ENCODE data around the gene CEACAM18. TPM values are rescaled to one million over a fixed set of nuclear protein-coding genes. Genes with fewer than 3 reads are reported as not detected.
A peak's percentile ranks its signal among the peaks of the same experiment; 100 is the strongest.
"Not testable (repeated sequence)": the region's sequence is repeated elsewhere in the genome, so short reads cannot be mapped to it uniquely, and the experiment has no call there.

CEACAM18 gene
- total and polyA plus RNA-seq, 9 donors, result not detected

GRCh38 chr19:51490676-51491075, 12.3 kb downstream of the CEACAM18 start:
- no peaks in the 10 kb centered on the region for H3K27me3 ChIP-seq (ENCODE audit: control insufficient read depth, insufficient read depth, low read length)
- H3K4me1 ChIP-seq (ENCODE audit: control insufficient read depth, insufficient read depth, low read length), result no peaks in the 10 kb centered on the region
- H3K36me3 ChIP-seq (ENCODE audit: control insufficient read depth, insufficient read depth, low read length), result no peaks in the 10 kb centered on the region

GRCh38 chr19:51491586-51491985, 13.2 kb downstream of the CEACAM18 start:
- no peak overlapping the region for H3K27ac ChIP-seq (ENCODE audit: low read length)
- no peak overlapping the region for H3K4me3 ChIP-seq (ENCODE audit: low read length)
- 83% methylated on average over 4 of the region's 7 CpGs for WGBS (ENCODE audit: insufficient coverage)
- no peaks in the 10 kb centered on the region for H3K36me3 ChIP-seq (ENCODE audit: control insufficient read depth, insufficient read depth, low read length)
- H3K9me3 ChIP-seq (replicated peaks; ENCODE audit: control insufficient read depth, low read depth, low read length), result no peaks in the 10 kb centered on the region
- DNase-seq, result no peak
- H3K27me3 ChIP-seq (ENCODE audit: control insufficient read depth, insufficient read depth, low read length), result no peaks in the 10 kb centered on the region
- no peaks in the 10 kb centered on the region for H3K4me1 ChIP-seq (ENCODE audit: control insufficient read depth, insufficient read depth, low read length)

More at GRCh38 chr19:51490676-51491075, 12.3 kb downstream of the CEACAM18 start:
- Histone ChIP-seq H3K9me3 (replicated peaks; ENCODE audit: control insufficient read depth, low read depth, low read length) (no peaks in the 10 kb centered on the region), H3K27ac (ENCODE audit: low read length) (no peak overlapping the region), H3K4me3 (ENCODE audit: low read length) (no peak overlapping the region)
- 47% methylated on average over 11 of the region's 14 CpGs for WGBS (ENCODE audit: insufficient coverage)
- no peak for DNase-seq

GRCh38 chr19:51493776-51494175, 15.4 kb downstream of the CEACAM18 start:
- Histone ChIP-seq H3K4me1 (ENCODE audit: control insufficient read depth, insufficient read depth, low read length) (no peaks in the 10 kb centered on the region), H3K27ac (ENCODE audit: low read length) (no peak overlapping the region), H3K36me3 (ENCODE audit: control insufficient read depth, insufficient read depth, low read length) (no peaks in the 10 kb centered on the region), H3K9me3 (replicated peaks; ENCODE audit: control insufficient read depth, low read depth, low read length) (no peaks in the 10 kb centered on the region), H3K27me3 (ENCODE audit: control insufficient read depth, insufficient read depth, low read length) (no peaks in the 10 kb centered on the region), H3K4me3 (ENCODE audit: low read length) (no peak overlapping the region)
- WGBS (ENCODE audit: insufficient coverage), result 25% methylated on average over 2 of the region's 2 CpGs
- DNase-seq, result peak; percentile 12

- DNase-seq, result no peak
- no peaks in the 10 kb centered on the region for H3K27me3 ChIP-seq (ENCODE audit: control insufficient read depth, insufficient read depth, low read length)
- no peaks in the 10 kb centered on the region for H3K9me3 ChIP-seq (replicated peaks; ENCODE audit: control insufficient read depth, low read depth, low read length)
- H3K4me1 ChIP-seq (ENCODE audit: control insufficient read depth, insufficient read depth, low read length), result no peaks in the 10 kb centered on the region
- no CpG with 5 or more reads among the region's 3 CpGs for WGBS (ENCODE audit: insufficient coverage)
- H3K4me3 ChIP-seq (ENCODE audit: low read length), result no peak overlapping the region
- H3K36me3 ChIP-seq (ENCODE audit: control insufficient read depth, insufficient read depth, low read length), result no peaks in the 10 kb centered on the region
- H3K27ac ChIP-seq (ENCODE audit: low read length), result no peak overlapping the region
Measured at GRCh38 chr19:51497666-51498065, 19.3 kb downstream of the CEACAM18 start.

- not testable (repeated sequence) for H3K27ac ChIP-seq (ENCODE audit: low read length); H3K36me3 ChIP-seq (ENCODE audit: control insufficient read depth, insufficient read depth, low read length); H3K4me3 ChIP-seq (ENCODE audit: low read length); H3K27me3 ChIP-seq (ENCODE audit: control insufficient read depth, insufficient read depth, low read length); DNase-seq; H3K9me3 ChIP-seq (replicated peaks; ENCODE audit: control insufficient read depth, low read depth, low read length); H3K4me1 ChIP-seq (ENCODE audit: control insufficient read depth, insufficient read depth, low read length)
- 44% methylated on average over 3 of the region's 8 CpGs for whole genome bisulfite sequencing (ENCODE audit: insufficient coverage)
Measured at GRCh38 chr19:51500931-51501330, 22.6 kb downstream of the CEACAM18 start.

GRCh38 chr19:51501594-51502263, 23.4 kb downstream of the CEACAM18 start, which contains the start of gene SIGLEC12:
TSS of gene SIGLEC12 (minus strand) at chr19:51501800. CDS start at chr19:51501733, 67 bp downstream.
- H3K4me1 ChIP-seq (ENCODE audit: control insufficient read depth, insufficient read depth, low read length), result no peaks in the 10 kb centered on the region
- no CpG with 5 or more reads among the region's 12 CpGs for WGBS (ENCODE audit: insufficient coverage)
- H3K4me3 ChIP-seq (ENCODE audit: low read length), result no peak within 1 kb of the TSS
- H3K36me3 ChIP-seq (ENCODE audit: control insufficient read depth, insufficient read depth, low read length), result no peaks in the 10 kb centered on the region
- no peaks in the 10 kb centered on the region for H3K9me3 ChIP-seq (replicated peaks; ENCODE audit: control insufficient read depth, low read depth, low read length)
- H3K27ac ChIP-seq (ENCODE audit: low read length), result no peak within 1 kb of the TSS
- DNase-seq, result peak; percentile 44
- no peaks in the 10 kb centered on the region for H3K27me3 ChIP-seq (ENCODE audit: control insufficient read depth, insufficient read depth, low read length)

- Histone ChIP-seq H3K36me3 (ENCODE audit: control insufficient read depth, insufficient read depth, low read length) (no peaks in the 10 kb centered on the region), H3K27me3 (ENCODE audit: control insufficient read depth, insufficient read depth, low read length) (no peaks in the 10 kb centered on the region), H3K27ac (ENCODE audit: low read length) (no peak overlapping the region), H3K9me3 (replicated peaks; ENCODE audit: control insufficient read depth, low read depth, low read length) (no peaks in the 10 kb centered on the region), H3K4me1 (ENCODE audit: control insufficient read depth, insufficient read depth, low read length) (no peaks in the 10 kb centered on the region), H3K4me3 (ENCODE audit: low read length) (no peak overlapping the region)
- no CpG with 5 or more reads among the region's 5 CpGs for WGBS (ENCODE audit: insufficient coverage)
- DNase-seq, result peak; percentile 25
Measured at GRCh38 chr19:51503286-51503817, 25.0 kb downstream of the CEACAM18 start.

- no peaks in the 10 kb centered on the region for H3K9me3 ChIP-seq (replicated peaks; ENCODE audit: control insufficient read depth, low read depth, low read length)
- 40% methylated on average over 1 of the region's 3 CpGs for WGBS (ENCODE audit: insufficient coverage)
Measured at GRCh38 chr19:51503896-51504295, 25.6 kb downstream of the CEACAM18 start.

GRCh38 chr19:51505904-51506303, 27.6 kb downstream of the CEACAM18 start:
- Histone ChIP-seq H3K4me3 (ENCODE audit: low read length) (no peak overlapping the region), H3K9me3 (replicated peaks; ENCODE audit: control insufficient read depth, low read depth, low read length) (no peaks in the 10 kb centered on the region), H3K4me1 (ENCODE audit: control insufficient read depth, insufficient read depth, low read length) (no peaks in the 10 kb centered on the region), H3K27ac (ENCODE audit: low read length) (no peak overlapping the region), H3K36me3 (ENCODE audit: control insufficient read depth, insufficient read depth, low read length) (no peaks in the 10 kb centered on the region), H3K27me3 (ENCODE audit: control insufficient read depth, insufficient read depth, low read length) (no peaks in the 10 kb centered on the region)
- WGBS (ENCODE audit: insufficient coverage), result 67% methylated on average over 1 of the region's 3 CpGs
- no peak for DNase-seq

More at GRCh38 chr19:51503896-51504295, 25.6 kb downstream of the CEACAM18 start:
- Histone ChIP-seq H3K36me3 (ENCODE audit: control insufficient read depth, insufficient read depth, low read length) (no peaks in the 10 kb centered on the region), H3K4me3 (ENCODE audit: low read length) (no peak overlapping the region), H3K27me3 (ENCODE audit: control insufficient read depth, insufficient read depth, low read length) (no peaks in the 10 kb centered on the region), H3K27ac (ENCODE audit: low read length) (no peak overlapping the region), H3K4me1 (ENCODE audit: control insufficient read depth, insufficient read depth, low read length) (no peaks in the 10 kb centered on the region)
- no peak for DNase-seq

- no peak overlapping the region for H3K27ac ChIP-seq (ENCODE audit: low read length)
- no peaks in the 10 kb centered on the region for H3K27me3 ChIP-seq (ENCODE audit: control insufficient read depth, insufficient read depth, low read length)
- H3K4me1 ChIP-seq (ENCODE audit: control insufficient read depth, insufficient read depth, low read length), result no peaks in the 10 kb centered on the region
- H3K36me3 ChIP-seq (ENCODE audit: control insufficient read depth, insufficient read depth, low read length), result no peaks in the 10 kb centered on the region
- DNase-seq, result peak; percentile 38
- H3K4me3 ChIP-seq (ENCODE audit: low read length), result no peak overlapping the region
- 43% methylated on average over 1 of the region's 3 CpGs for WGBS (ENCODE audit: insufficient coverage)
- H3K9me3 ChIP-seq (replicated peaks; ENCODE audit: control insufficient read depth, low read depth, low read length), result no peaks in the 10 kb centered on the region
Measured at GRCh38 chr19:51507192-51507591, 28.9 kb downstream of the CEACAM18 start.
